ENCODE data around the gene SLC44A1. TPM values are rescaled to one million over a fixed set of nuclear protein-coding genes. Genes with fewer than 3 reads are reported as not detected.
"Not testable (repeated sequence)": the region's sequence is repeated elsewhere in the genome, so short reads cannot be mapped to it uniquely, and the experiment has no call there.

SLC44A1 gene
- total RNA-seq, 1 donor from 2014 or later, result 33.5 TPM

- DNase-seq, result peak; percentile 50
These were observed 1.9 kb upstream of the SLC44A1 start for GRCh38 chr9:105242557-105242956.

- no peak for DNase-seq
These were observed 1.3 kb upstream of the SLC44A1 start for GRCh38 chr9:105243015-105243686.

- no peak for DNase-seq
These were observed 230 bp downstream of the SLC44A1 start for GRCh38 chr9:105244734-105245028.

GRCh38 chr9:105245029-105245890 is 809 bp downstream of the SLC44A1 start:
- no peak for DNase-seq

GRCh38 chr9:105245891-105246161 is 1.4 kb downstream of the SLC44A1 start:
- no peak for DNase-seq

GRCh38 chr9:105246656-105247173 is 2.3 kb downstream of the SLC44A1 start:
- DNase-seq, result no peak

GRCh38 chr9:105248691-105249090 is 4.2 kb downstream of the SLC44A1 start:
- no peak for DNase-seq

GRCh38 chr9:105251133-105251532 is 6.7 kb downstream of the SLC44A1 start:
- no peak for DNase-seq

GRCh38 chr9:105251733-105252404 is 7.4 kb downstream of the SLC44A1 start:
- DNase-seq, result no peak

- DNase-seq, result no peak
These were observed 7.9 kb downstream of the SLC44A1 start for GRCh38 chr9:105252405-105252756.

GRCh38 chr9:105254226-105254625 is 9.8 kb downstream of the SLC44A1 start:
- DNase-seq, result no peak

- DNase-seq, result no peak
These were observed 11.0 kb downstream of the SLC44A1 start for GRCh38 chr9:105255421-105255820.

- DNase-seq, result not testable (repeated sequence)
These were observed 12.1 kb downstream of the SLC44A1 start for GRCh38 chr9:105256569-105256968.

- no peak for DNase-seq
These were observed 13.4 kb downstream of the SLC44A1 start for GRCh38 chr9:105257809-105258208.

GRCh38 chr9:105258225-105258737 is 13.8 kb downstream of the SLC44A1 start:
- no peak for DNase-seq

GRCh38 chr9:105259274-105259673 is 14.8 kb downstream of the SLC44A1 start:
- no peak for DNase-seq

GRCh38 chr9:105259731-105260612 is 15.5 kb downstream of the SLC44A1 start:
- DNase-seq, result no peak

- DNase-seq, result no peak
These were observed 18.0 kb downstream of the SLC44A1 start for GRCh38 chr9:105262497-105262896.

GRCh38 chr9:105264380-105264779 is 19.9 kb downstream of the SLC44A1 start:
- DNase-seq, result no peak

GRCh38 chr9:105268254-105268653 is 23.8 kb downstream of the SLC44A1 start:
- not testable (repeated sequence) for DNase-seq

- DNase-seq, result no peak
These were observed 25.1 kb downstream of the SLC44A1 start for GRCh38 chr9:105269593-105269992.

GRCh38 chr9:105270711-105271110 is 26.3 kb downstream of the SLC44A1 start:
- DNase-seq, result no peak
